Measurements from ENCODE around the gene HNRNPDL. TPM values are rescaled to one million over a fixed set of nuclear protein-coding genes. Genes with fewer than 3 reads are reported as not detected.
A peak's percentile ranks its signal among the peaks of the same experiment; 100 is the strongest.
"Not testable (repeated sequence)": the region's sequence is repeated elsewhere in the genome, so short reads cannot be mapped to it uniquely, and the experiment has no call there.

Gene HNRNPDL
- 292 TPM for polyA plus RNA-seq (2013, experiment 1 of 2; ENCODE audit: insufficient read length)
- 287 TPM for polyA plus RNA-seq (2013, experiment 2 of 2; ENCODE audit: insufficient read length)

GRCh38 chr4:82430193-82430963, at the start of gene HNRNPDL, which contains the start of gene ENOPH1:
TSS of gene HNRNPDL (minus strand) at chr4:82430462. CDS start at chr4:82429690, 772 bp downstream.
TSS of gene ENOPH1 (plus strand) at chr4:82430590. CDS start at chr4:82430830, 240 bp downstream.
- peak; percentile 97 for DNase-seq

GRCh38 chr4:82479562-82479961, 49.3 kb upstream of the HNRNPDL start:
- no peak for DNase-seq

- DNase-seq: not testable (repeated sequence)
These were observed 47.2 kb upstream of the HNRNPDL start for GRCh38 chr4:82477469-82477868.

GRCh38 chr4:82475931-82476330, 45.7 kb upstream of the HNRNPDL start:
- not testable (repeated sequence) for DNase-seq

GRCh38 chr4:82473621-82474164, 43.4 kb upstream of the HNRNPDL start:
- no peak for DNase-seq

GRCh38 chr4:82473080-82473479, 42.8 kb upstream of the HNRNPDL start:
- DNase-seq: not testable (repeated sequence)

GRCh38 chr4:82469791-82470345, 39.6 kb upstream of the HNRNPDL start:
- DNase-seq: peak; percentile 47

GRCh38 chr4:82467471-82467870, 37.2 kb upstream of the HNRNPDL start:
- peak; percentile 51 for DNase-seq

GRCh38 chr4:82463221-82463620, 33.0 kb upstream of the HNRNPDL start:
- no peak for DNase-seq

- DNase-seq: peak; percentile 83
These were observed 32.2 kb upstream of the HNRNPDL start for GRCh38 chr4:82462415-82462831.

- no peak for DNase-seq
These were observed 31.4 kb upstream of the HNRNPDL start for GRCh38 chr4:82461710-82462109.

GRCh38 chr4:82458729-82459128, 28.5 kb upstream of the HNRNPDL start:
- no peak for DNase-seq

GRCh38 chr4:82457266-82457665, 27.0 kb upstream of the HNRNPDL start:
- DNase-seq: no peak

- DNase-seq: no peak
These were observed 21.8 kb upstream of the HNRNPDL start for GRCh38 chr4:82452026-82452425.

GRCh38 chr4:82450966-82451755, 20.9 kb upstream of the HNRNPDL start:
- peak; percentile 14 for DNase-seq

- DNase-seq: no peak
These were observed 17.6 kb upstream of the HNRNPDL start for GRCh38 chr4:82447886-82448285.

GRCh38 chr4:82439088-82439487, 8.8 kb upstream of the HNRNPDL start:
- DNase-seq: no peak

- DNase-seq: peak; percentile 38
These were observed 7.2 kb upstream of the HNRNPDL start for GRCh38 chr4:82437285-82438005.

- DNase-seq: no peak
These were observed 6.5 kb upstream of the HNRNPDL start for GRCh38 chr4:82436780-82437179.

- DNase-seq: no peak
These were observed 5.9 kb upstream of the HNRNPDL start for GRCh38 chr4:82436130-82436529.

GRCh38 chr4:82434949-82435348, 4.7 kb upstream of the HNRNPDL start:
- DNase-seq: no peak

GRCh38 chr4:82433791-82434190, 3.5 kb upstream of the HNRNPDL start:
- DNase-seq: no peak

Measured in fibroblast of skin of abdomen (primary cell).